GM18505 (cell line): ENCODE measurements around the gene LRRC15.

Experiments used
- ATAC-seq: cut with Tn5 transposase; IDR thresholded peaks from one replicate; pipeline ENCODE4 v1.9.1; 2021; ENCODE audit not compliant: unreplicated experiment
- POLR2A ChIP-seq: IDR thresholded peaks from 4 replicates; pipeline ENCODE4 v1.6.1; 2011; ENCODE audit warnings: borderline replicate concordance; ENCODE audit not compliant: insufficient read depth, insufficient read length; ENCODE audit errors: extremely low read depth

Gene LRRC15

GRCh38 chr3:194348354-194348753, 21.2 kb downstream of the LRRC15 start:
- TF ChIP-seq POLR2A = no peak

GRCh38 chr3:194346621-194347020, 22.9 kb downstream of the LRRC15 start:
- ATAC-seq = no peak
- no peak for TF ChIP-seq POLR2A

More at GRCh38 chr3:194348354-194348753, 21.2 kb downstream of the LRRC15 start:
- ATAC-seq = no peak

GRCh38 chr3:194346035-194346434, 23.5 kb downstream of the LRRC15 start:
- no peak for ATAC-seq
- no peak for TF ChIP-seq POLR2A

- no peak for TF ChIP-seq POLR2A
- ATAC-seq = no peak
Observed at GRCh38 chr3:194344012-194344411, 25.5 kb downstream of the LRRC15 start.

GRCh38 chr3:194343561-194343893, 26.0 kb downstream of the LRRC15 start:
- no peak for TF ChIP-seq POLR2A
- ATAC-seq = no peak

GRCh38 chr3:194342861-194343560, 26.5 kb downstream of the LRRC15 start:
- no peak for TF ChIP-seq POLR2A
- no peak for ATAC-seq

GRCh38 chr3:194340757-194341400, 28.7 kb downstream of the LRRC15 start:
- TF ChIP-seq POLR2A = no peak
- ATAC-seq = no peak

- TF ChIP-seq POLR2A = no peak
- ATAC-seq = no peak
Observed at GRCh38 chr3:194339840-194340239, 29.7 kb downstream of the LRRC15 start.

GRCh38 chr3:194339356-194339755, 30.2 kb downstream of the LRRC15 start:
- ATAC-seq = no peak
- TF ChIP-seq POLR2A = no peak

GRCh38 chr3:194337965-194338753, 31.4 kb downstream of the LRRC15 start:
- TF ChIP-seq POLR2A = no peak
- no peak for ATAC-seq

GRCh38 chr3:194336601-194337355, 32.8 kb downstream of the LRRC15 start:
- no peak for TF ChIP-seq POLR2A
- no peak for ATAC-seq

- no peak for TF ChIP-seq POLR2A
- no peak for ATAC-seq
Observed at GRCh38 chr3:194333981-194334320, 35.6 kb downstream of the LRRC15 start.
